GM12891 (cell line): ENCODE data around the gene PTF1A.

Experiments used
- DNase-seq: peaks from one replicate; pipeline ENCODE4 v3.0.0; 2011; ENCODE audit warnings: low spot score; ENCODE audit not compliant: insufficient read length
- FAIRE-seq: peaks from 2 replicates; lab custom pipeline; 2011; peaks lifted over from hg19 to GRCh38; lab: Jason Lieb, UNC
- PAX5 ChIP-seq: IDR thresholded peaks from 2 replicates; pipeline ENCODE4 v1.6.1; 2011; ENCODE audit warnings: low read length, moderate library complexity, mild to moderate bottlenecking; ENCODE audit not compliant: insufficient read depth, severe bottlenecking
- POLR2A ChIP-seq: IDR thresholded peaks from 2 replicates; pipeline ENCODE4 v1.6.1; 2011; ENCODE audit warnings: low read depth, low read length, control low read depth
- POLR2AphosphoS5 ChIP-seq: IDR thresholded peaks from 2 replicates; pipeline ENCODE4 v1.6.1; 2011; ENCODE audit warnings: low read depth, low read length, control low read depth
- POU2F2 ChIP-seq: IDR thresholded peaks from 2 replicates; pipeline ENCODE4 v1.6.1; 2011; ENCODE audit warnings: low read depth, mild to moderate bottlenecking, control low read depth, low read length, moderate library complexity
- SPI1 ChIP-seq: IDR thresholded peaks from 2 replicates; pipeline ENCODE4 v1.6.1; 2011; ENCODE audit warnings: low read depth, low read length, control low read depth
- TAF1 ChIP-seq: IDR thresholded peaks from 2 replicates; pipeline ENCODE4 v1.6.1; 2011; ENCODE audit warnings: low read depth, low read length, control low read depth

The PTF1A gene

GRCh38 chr10:23157239-23157681, 34.9 kb upstream of the PTF1A start:
- TF ChIP-seq POLR2AphosphoS5: no peak
- peak; percentile 11; the same call in 1 of the 2 replicates for TF ChIP-seq POU2F2
- no peak for TF ChIP-seq POLR2A
- TF ChIP-seq TAF1: 0 out of 2 replicates have a peak, but pooled peaks have one; percentile 19
- no peak for TF ChIP-seq SPI1
- DNase-seq (no peak), FAIRE-seq (peak; percentile 16)

DNA sequence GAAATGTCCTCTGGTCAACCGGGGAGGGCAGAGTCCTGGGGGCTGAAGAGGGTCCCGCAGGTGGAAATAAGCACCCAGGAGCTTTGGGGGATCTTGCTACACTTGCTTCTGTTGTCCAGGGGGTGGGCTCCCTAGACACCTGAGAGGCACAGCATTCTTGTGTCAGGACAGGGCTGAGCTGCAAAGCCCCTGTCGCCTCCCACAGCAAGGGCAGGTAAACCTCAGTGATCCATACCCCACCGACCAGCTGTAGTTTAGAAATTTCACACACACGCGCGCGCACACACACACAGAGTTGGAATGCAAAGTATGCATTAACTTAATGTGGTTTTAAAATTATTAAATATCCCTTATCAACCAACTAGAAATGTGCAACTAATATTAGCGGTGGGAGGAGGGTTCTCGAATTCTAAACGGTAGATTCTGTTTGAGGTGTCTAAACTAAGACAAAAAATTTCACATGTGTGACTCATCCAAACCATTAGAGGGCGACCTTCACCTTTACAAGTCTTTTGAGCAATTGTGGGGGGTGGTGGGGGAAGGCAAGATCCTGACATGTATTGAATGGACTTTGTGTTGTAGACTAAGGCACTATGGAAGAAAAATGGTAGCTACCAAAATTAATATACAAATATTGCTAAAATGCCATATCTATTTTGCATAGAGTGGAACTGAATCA, 34.3 kb upstream of the PTF1A start:
- peak; percentile 20 for FAIRE-seq

DNA sequence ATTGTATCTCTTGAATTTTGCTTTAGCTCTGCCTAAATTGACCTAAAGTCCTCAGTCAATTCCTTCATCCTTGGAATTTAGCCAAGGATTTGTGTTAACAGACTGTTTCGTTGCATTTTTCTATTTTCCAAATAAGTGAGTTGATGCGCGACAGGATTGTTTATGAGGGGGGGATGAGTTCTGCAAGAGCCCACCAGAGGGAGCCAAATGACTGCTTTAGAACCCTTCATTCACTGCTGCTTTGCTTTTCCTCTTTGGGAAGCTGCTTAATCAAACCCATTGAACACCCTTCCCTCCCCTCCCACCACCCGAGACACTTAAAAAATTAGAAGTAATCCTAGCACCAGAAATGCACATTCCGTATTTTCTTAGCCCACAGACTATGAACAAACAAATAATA, 33.7 kb upstream of the PTF1A start:
- no peak for TF ChIP-seq TAF1
- FAIRE-seq (peak; percentile 41), DNase-seq (peak; percentile 53)

More for the DNA sequence above, 34.3 kb upstream of the PTF1A start:
- TF ChIP-seq POLR2A: no peak
- no peak for TF ChIP-seq SPI1
- TF ChIP-seq PAX5: no peak
- no peak for TF ChIP-seq POU2F2
- no peak for TF ChIP-seq POLR2AphosphoS5
- no peak for TF ChIP-seq TAF1
- DNase-seq: no peak

DNA sequence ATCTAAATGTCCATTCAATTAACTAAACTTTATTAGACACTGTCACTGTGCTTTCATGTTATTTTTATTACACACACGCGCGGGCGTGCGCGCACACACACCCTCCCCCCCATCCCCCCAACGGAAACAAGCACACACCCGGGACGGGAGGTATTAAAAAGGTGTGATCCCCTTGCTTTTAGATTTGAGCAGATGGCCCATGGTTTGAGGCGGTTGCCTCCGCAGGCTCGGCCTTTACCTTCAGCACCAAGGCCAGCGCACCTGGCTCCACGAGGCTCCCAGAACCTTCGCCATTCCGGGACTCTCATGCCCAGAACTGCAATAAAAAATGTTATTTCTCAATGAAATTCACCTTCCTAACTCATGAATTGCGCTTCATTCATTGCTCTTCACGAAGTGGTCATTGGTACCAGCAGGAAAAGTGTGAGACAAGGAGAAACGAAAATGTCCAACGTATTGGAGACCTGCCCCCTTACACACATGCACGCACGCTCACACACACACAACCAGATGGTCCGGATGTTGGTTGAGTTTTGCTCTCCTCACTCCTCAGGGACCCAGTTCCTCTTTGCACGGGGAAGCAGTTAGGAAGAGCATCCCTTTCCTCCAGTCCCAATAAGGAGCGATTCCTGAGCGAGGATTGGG, 20.8 kb upstream of the PTF1A start:
- DNase-seq (no peak), FAIRE-seq (no peak)
- TF ChIP-seq POLR2AphosphoS5: no peak
- TF ChIP-seq TAF1: no peak
- TF ChIP-seq POLR2A: no peak
- no peak for TF ChIP-seq SPI1
- no peak for TF ChIP-seq POU2F2
- no peak for TF ChIP-seq PAX5

DNA sequence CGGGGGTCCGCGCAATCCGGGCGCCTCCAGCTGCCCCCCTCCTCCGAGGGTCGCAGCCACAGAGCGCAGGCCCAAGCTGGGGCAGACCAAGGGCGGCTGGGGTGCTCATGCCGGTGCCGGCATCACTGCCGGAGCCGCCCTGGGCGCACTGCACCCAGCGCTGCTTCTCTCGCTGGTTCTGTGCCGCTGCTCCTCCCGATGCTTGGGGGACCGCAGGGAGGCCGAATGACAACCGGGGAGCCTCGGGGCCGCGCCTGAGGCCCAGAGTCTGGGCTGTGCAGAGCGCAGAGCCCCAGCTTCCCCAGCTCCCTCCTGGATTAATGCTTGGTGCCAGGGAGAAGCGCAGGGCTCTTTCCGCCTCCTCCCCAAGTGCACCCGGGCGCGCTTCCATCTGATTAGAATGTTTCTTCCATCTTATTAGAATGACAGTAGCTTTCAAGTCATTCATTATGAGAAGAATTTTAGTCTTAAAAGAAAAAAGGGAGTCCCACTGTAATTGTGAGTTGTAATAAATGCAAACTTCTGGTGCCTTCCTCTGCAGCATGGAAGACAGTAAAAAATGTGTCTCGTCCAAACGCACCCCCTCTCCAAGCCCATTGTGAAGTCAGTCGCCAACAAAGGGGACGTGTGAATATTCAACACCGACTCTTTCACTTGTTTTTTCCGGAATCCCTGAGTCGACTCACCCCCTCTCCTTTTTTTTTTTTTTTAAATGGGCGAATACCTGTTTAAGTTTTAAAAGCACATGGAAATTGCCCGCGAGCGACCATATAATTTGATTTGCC, 19.5 kb upstream of the PTF1A start:
- DNase-seq: no peak

DNA sequence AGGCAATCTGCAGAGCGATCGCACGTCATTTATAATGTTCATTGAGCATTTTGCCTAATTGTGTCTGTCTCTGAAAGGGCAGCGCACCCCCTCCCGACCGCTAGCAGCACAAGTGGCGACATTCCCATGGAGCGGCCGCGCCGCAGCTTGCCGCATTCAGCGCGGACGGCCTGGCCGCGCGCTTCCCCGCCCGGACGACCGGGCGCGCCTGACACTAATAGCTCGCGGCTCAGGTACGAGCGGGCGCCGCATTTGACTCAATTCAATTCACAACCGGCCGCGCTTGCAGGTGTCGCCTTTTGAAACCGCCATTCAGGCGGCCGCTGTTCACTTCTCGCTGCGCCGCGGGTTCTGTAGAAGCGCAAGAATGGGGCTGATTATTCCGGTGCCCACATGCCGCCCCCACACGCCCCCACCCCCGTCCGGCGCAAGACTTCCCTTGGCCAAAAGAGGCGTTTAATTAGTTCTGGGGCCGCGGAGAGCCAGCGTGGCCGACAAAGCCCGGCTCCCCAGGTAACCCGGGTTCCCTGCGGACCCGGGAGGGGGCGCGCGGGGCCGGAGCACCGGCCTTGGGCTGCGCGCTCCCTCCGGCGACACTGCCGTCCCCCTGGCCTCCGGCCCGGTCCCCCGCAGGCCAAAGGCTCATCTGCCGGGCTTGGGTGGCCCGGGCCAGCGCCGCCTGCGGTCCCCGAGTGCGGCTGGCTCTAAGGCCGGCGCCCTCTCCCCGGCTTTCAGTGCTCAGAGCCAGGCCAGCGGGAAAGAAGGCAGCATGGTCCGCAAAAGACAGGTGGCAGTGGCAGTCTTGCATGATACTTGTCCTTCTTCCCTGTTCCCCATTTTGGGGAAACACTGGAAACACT, 18.7 kb upstream of the PTF1A start:
- FAIRE-seq (no peak), DNase-seq (no peak)
- TF ChIP-seq POU2F2 (no peak), PAX5 (no peak), POLR2AphosphoS5 (no peak), SPI1 (no peak), POLR2A (no peak), TAF1 (no peak)

More for the DNA sequence above, 19.5 kb upstream of the PTF1A start:
- no peak for FAIRE-seq
- TF ChIP-seq TAF1 (no peak), POLR2AphosphoS5 (no peak), PAX5 (no peak), POU2F2 (no peak), POLR2A (no peak), SPI1 (no peak)

DNA sequence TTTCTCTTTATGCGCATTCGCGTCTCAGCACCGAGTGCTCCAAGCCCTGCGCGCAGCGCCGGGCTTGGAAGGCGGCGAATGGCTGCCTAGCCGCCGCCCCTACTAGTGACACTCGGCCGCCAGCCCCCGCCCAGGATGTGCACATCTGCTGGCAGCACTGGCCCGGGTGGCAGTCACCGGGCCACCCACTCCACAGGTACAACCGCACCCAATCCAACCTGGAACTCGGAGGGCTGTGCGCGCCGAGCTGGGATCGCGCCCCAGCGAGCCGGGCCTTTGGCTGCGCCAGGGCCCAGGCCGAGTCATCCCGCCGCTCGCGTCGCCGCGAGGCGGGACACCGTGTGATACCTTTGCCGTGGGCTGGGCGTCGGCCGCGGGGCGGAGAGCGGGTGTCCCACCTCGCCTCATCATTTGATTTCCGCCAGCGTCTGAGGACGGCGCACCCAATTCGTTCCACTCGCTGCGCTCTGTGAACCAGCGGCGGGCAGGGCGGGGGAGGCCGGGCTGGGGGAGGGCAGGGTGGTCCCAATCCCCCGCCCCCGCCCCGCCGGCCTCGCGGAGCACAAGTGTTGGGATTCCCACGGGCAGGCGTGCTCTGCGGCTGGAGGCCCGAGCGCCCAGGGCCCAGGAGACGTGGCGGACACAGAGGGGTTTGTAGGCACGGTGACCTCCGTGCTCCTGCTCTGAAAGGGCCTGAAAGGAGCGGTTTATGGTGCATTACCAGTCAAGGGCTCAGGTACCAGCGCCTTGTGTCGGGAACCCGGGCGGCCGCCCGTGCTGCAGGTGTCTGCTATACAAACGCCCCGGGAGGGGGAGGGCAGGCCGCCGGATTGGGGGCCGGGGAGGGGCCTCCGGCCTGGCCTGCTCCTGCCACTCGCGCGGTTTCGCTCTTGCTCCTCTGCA, 17.8 kb upstream of the PTF1A start:
- no peak for TF ChIP-seq PAX5
- TF ChIP-seq SPI1: no peak
- TF ChIP-seq TAF1: no peak
- no peak for TF ChIP-seq POU2F2
- no peak for TF ChIP-seq POLR2AphosphoS5
- no peak for TF ChIP-seq POLR2A
- FAIRE-seq (no peak), DNase-seq (no peak)

DNA sequence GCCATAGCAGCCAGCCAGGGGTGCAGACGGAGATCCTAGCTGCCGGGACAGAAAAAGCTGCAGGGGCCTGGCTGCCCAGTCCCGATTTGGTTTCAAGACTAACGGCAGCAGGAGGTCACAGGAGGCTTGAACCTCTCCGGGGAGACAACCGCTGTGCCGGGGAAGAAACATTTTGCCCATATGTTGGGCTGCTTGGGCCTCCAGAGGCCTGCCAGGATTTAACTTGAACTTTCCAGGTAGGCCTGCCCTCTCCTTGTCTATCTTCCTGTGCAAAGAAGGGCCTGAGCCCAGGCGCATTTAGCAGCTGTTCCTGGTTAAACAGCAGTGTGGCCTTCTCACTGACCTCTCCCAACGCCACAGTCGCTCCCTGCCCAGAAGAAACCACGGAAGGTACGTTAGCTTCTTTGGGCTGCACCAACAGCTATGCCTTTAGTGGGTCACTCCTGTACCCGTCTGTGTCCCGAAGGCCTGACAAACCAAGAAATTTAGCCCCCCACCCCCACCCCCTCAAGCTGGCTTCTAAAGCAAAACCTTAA, 17.1 kb upstream of the PTF1A start:
- TF ChIP-seq PAX5 (no peak), POLR2A (no peak), POU2F2 (no peak), SPI1 (no peak)
- FAIRE-seq: no peak

More for the DNA sequence above, 17.1 kb upstream of the PTF1A start:
- DNase-seq: no peak
